ENCODE results near the gene ST6GAL1.
"Not testable (repeated sequence)": the region's sequence is repeated elsewhere in the genome, so short reads cannot be mapped to it uniquely, and the experiment has no call there.

ST6GAL1 gene

GRCh38 chr3:187044867-187045552 is 114.7 kb downstream of the ST6GAL1 start:
- ATAC-seq (replicated peaks; ENCODE audit: extremely low read depth, poor library complexity, severe bottlenecking) (no peak), DNase-seq (ENCODE audit: low spot score in 2 of 2) (no peak)
- H3K27ac Mint-ChIP-seq (ENCODE audit: low read depth) = peak overlapping the region; percentile 25
- no peaks in the 10 kb centered on the region for H3K9me3 Mint-ChIP-seq
- H3K27me3 Mint-ChIP-seq = no peaks in the 10 kb centered on the region
- H3K36me3 Mint-ChIP-seq (ENCODE audit: insufficient read depth) = peaks cover 61% of the 10 kb centered on the region
- H3K4me3 Mint-ChIP-seq = no peak overlapping the region
- H3K4me1 Mint-ChIP-seq = peaks cover 69% of the 10 kb centered on the region

GRCh38 chr3:187046033-187046432 is 115.7 kb downstream of the ST6GAL1 start:
- H3K36me3 Mint-ChIP-seq (ENCODE audit: insufficient read depth) = peaks cover 57% of the 10 kb centered on the region
- ATAC-seq (replicated peaks; ENCODE audit: extremely low read depth, poor library complexity, severe bottlenecking) = no peak
- peak overlapping the region; percentile 21 for H3K27ac Mint-ChIP-seq (ENCODE audit: low read depth)
- no peaks in the 10 kb centered on the region for H3K27me3 Mint-ChIP-seq
- H3K4me3 Mint-ChIP-seq = no peak overlapping the region
- no peak for DNase-seq (ENCODE audit: low spot score in 2 of 2)
- H3K9me3 Mint-ChIP-seq = no peaks in the 10 kb centered on the region
- peaks cover 70% of the 10 kb centered on the region for H3K4me1 Mint-ChIP-seq

GRCh38 chr3:187049462-187050101 is 119.3 kb downstream of the ST6GAL1 start:
- Mint-ChIP-seq H3K27ac (ENCODE audit: low read depth) (peak overlapping the region; percentile 20), H3K9me3 (no peaks in the 10 kb centered on the region), H3K4me1 (peaks cover 49% of the 10 kb centered on the region), H3K36me3 (ENCODE audit: insufficient read depth) (peaks cover 61% of the 10 kb centered on the region), H3K4me3 (no peak overlapping the region), H3K27me3 (no peaks in the 10 kb centered on the region)
- ATAC-seq (replicated peaks; ENCODE audit: extremely low read depth, poor library complexity, severe bottlenecking) = no peak
- DNase-seq (ENCODE audit: low spot score in 2 of 2) = no peak

GRCh38 chr3:187051066-187051465 is 120.7 kb downstream of the ST6GAL1 start:
- Mint-ChIP-seq H3K27ac (ENCODE audit: low read depth) (no peak overlapping the region), H3K36me3 (ENCODE audit: insufficient read depth) (peaks cover 67% of the 10 kb centered on the region), H3K4me3 (peak overlapping the region; percentile 5), H3K27me3 (no peaks in the 10 kb centered on the region), H3K4me1 (peaks cover 56% of the 10 kb centered on the region), H3K9me3 (peaks cover 8% of the 10 kb centered on the region)
- DNase-seq (ENCODE audit: low spot score in 2 of 2) (no peak), ATAC-seq (replicated peaks; ENCODE audit: extremely low read depth, poor library complexity, severe bottlenecking) (no peak)

GRCh38 chr3:187051724-187052366 is 121.5 kb downstream of the ST6GAL1 start:
- peaks cover 57% of the 10 kb centered on the region for H3K4me1 Mint-ChIP-seq
- peaks cover 12% of the 10 kb centered on the region for H3K9me3 Mint-ChIP-seq
- no peak overlapping the region for H3K4me3 Mint-ChIP-seq
- DNase-seq (ENCODE audit: low spot score in 2 of 2) (no peak), ATAC-seq (replicated peaks; ENCODE audit: extremely low read depth, poor library complexity, severe bottlenecking) (no peak)
- H3K27me3 Mint-ChIP-seq = no peaks in the 10 kb centered on the region
- peak overlapping the region; percentile 55 for H3K27ac Mint-ChIP-seq (ENCODE audit: low read depth)
- peaks cover 68% of the 10 kb centered on the region for H3K36me3 Mint-ChIP-seq (ENCODE audit: insufficient read depth)

- Mint-ChIP-seq H3K27ac (ENCODE audit: low read depth) (peak overlapping the region; percentile 55), H3K9me3 (peaks cover 18% of the 10 kb centered on the region), H3K36me3 (ENCODE audit: insufficient read depth) (peaks cover 73% of the 10 kb centered on the region), H3K4me1 (peaks cover 60% of the 10 kb centered on the region)
- H3K27me3 Mint-ChIP-seq; DNase-seq (ENCODE audit: low spot score in 2 of 2); ATAC-seq (replicated peaks; ENCODE audit: extremely low read depth, poor library complexity, severe bottlenecking); H3K4me3 Mint-ChIP-seq: not testable (repeated sequence)
Measured at GRCh38 chr3:187052427-187052826, 122.1 kb downstream of the ST6GAL1 start.

- H3K4me1 Mint-ChIP-seq = peaks cover 59% of the 10 kb centered on the region
- not testable (repeated sequence) for DNase-seq (ENCODE audit: low spot score in 2 of 2); H3K4me3 Mint-ChIP-seq; ATAC-seq (replicated peaks; ENCODE audit: extremely low read depth, poor library complexity, severe bottlenecking); H3K27me3 Mint-ChIP-seq
- peak overlapping the region; percentile 84 for H3K27ac Mint-ChIP-seq (ENCODE audit: low read depth)
- peaks cover 19% of the 10 kb centered on the region for H3K9me3 Mint-ChIP-seq
- H3K36me3 Mint-ChIP-seq (ENCODE audit: insufficient read depth) = peaks cover 79% of the 10 kb centered on the region
Measured at GRCh38 chr3:187054433-187054832, 124.1 kb downstream of the ST6GAL1 start.

GRCh38 chr3:187057803-187058202 is 127.5 kb downstream of the ST6GAL1 start:
- H3K4me3 Mint-ChIP-seq; H3K27me3 Mint-ChIP-seq; ATAC-seq (replicated peaks; ENCODE audit: extremely low read depth, poor library complexity, severe bottlenecking); DNase-seq (ENCODE audit: low spot score in 2 of 2); H3K27ac Mint-ChIP-seq (ENCODE audit: low read depth): not testable (repeated sequence)
- Mint-ChIP-seq H3K36me3 (ENCODE audit: insufficient read depth) (peaks cover 74% of the 10 kb centered on the region), H3K9me3 (peaks cover 19% of the 10 kb centered on the region), H3K4me1 (peaks cover 61% of the 10 kb centered on the region)

- H3K4me3 Mint-ChIP-seq = no peak overlapping the region
Measured at GRCh38 chr3:187061748-187062147, 131.4 kb downstream of the ST6GAL1 start.

GRCh38 chr3:187062526-187063177 is 132.3 kb downstream of the ST6GAL1 start:
- DNase-seq (ENCODE audit: low spot score in 2 of 2) (no peak), ATAC-seq (replicated peaks; ENCODE audit: extremely low read depth, poor library complexity, severe bottlenecking) (no peak)
- Mint-ChIP-seq H3K4me3 (no peak overlapping the region), H3K4me1 (peaks cover 56% of the 10 kb centered on the region), H3K27me3 (no peaks in the 10 kb centered on the region), H3K27ac (ENCODE audit: low read depth) (peak overlapping the region; percentile 62), H3K9me3 (no peaks in the 10 kb centered on the region), H3K36me3 (ENCODE audit: insufficient read depth) (peaks cover 56% of the 10 kb centered on the region)

More at GRCh38 chr3:187061748-187062147, 131.4 kb downstream of the ST6GAL1 start:
- ATAC-seq (replicated peaks; ENCODE audit: extremely low read depth, poor library complexity, severe bottlenecking) = no peak
- peaks cover 56% of the 10 kb centered on the region for H3K36me3 Mint-ChIP-seq (ENCODE audit: insufficient read depth)
- no peak for DNase-seq (ENCODE audit: low spot score in 2 of 2)
- peak overlapping the region; percentile 62 for H3K27ac Mint-ChIP-seq (ENCODE audit: low read depth)
- H3K27me3 Mint-ChIP-seq = no peaks in the 10 kb centered on the region
- H3K4me1 Mint-ChIP-seq = peaks cover 62% of the 10 kb centered on the region
- H3K9me3 Mint-ChIP-seq = peaks cover 8% of the 10 kb centered on the region

GRCh38 chr3:187063286-187064121 is 133.2 kb downstream of the ST6GAL1 start:
- peaks cover 57% of the 10 kb centered on the region for H3K36me3 Mint-ChIP-seq (ENCODE audit: insufficient read depth)
- DNase-seq (ENCODE audit: low spot score in 2 of 2) (no peak), ATAC-seq (replicated peaks; ENCODE audit: extremely low read depth, poor library complexity, severe bottlenecking) (no peak)
- H3K4me3 Mint-ChIP-seq = no peak overlapping the region
- peak overlapping the region; percentile 62 for H3K27ac Mint-ChIP-seq (ENCODE audit: low read depth)
- no peaks in the 10 kb centered on the region for H3K27me3 Mint-ChIP-seq
- H3K4me1 Mint-ChIP-seq = peaks cover 56% of the 10 kb centered on the region
- H3K9me3 Mint-ChIP-seq = no peaks in the 10 kb centered on the region
